Measurements from ENCODE around the gene ZNF695.
A peak's percentile ranks its signal among the peaks of the same experiment; 100 is the strongest.

GRCh38 chr1:246971090-246971721 lies 36.7 kb downstream of the ZNF695 start:
- TF ChIP-seq CTCF (IDR thresholded peaks at IDR 0.05) (peak; percentile 54), PHF8 (IDR thresholded peaks at IDR 0.05; ENCODE audit: borderline replicate concordance, low read depth) (no peak), RAD21 (conservative IDR thresholded peaks at IDR 0.05 in 1 of 2, IDR thresholded peaks at IDR 0.05 in 1 of 2) (peak; percentile 59 to 76), POLR2A (IDR thresholded peaks at IDR 0.05; ENCODE audit: low read length) (no peak)
